Measurements from ENCODE around the gene CLDN4. TPM values are rescaled to one million over a fixed set of nuclear protein-coding genes. Genes with fewer than 3 reads are reported as not detected.

The CLDN4 gene
- total RNA-seq, 1 experiment from 2014 or later: 15.6 TPM

GRCh38 chr7:73881352-73882046 lies 50.7 kb downstream of the CLDN4 start:
- no peak overlapping the region for H4K91ac ChIP-seq (ENCODE audit: insufficient read length, low read depth, low read length)
- no peaks in the 10 kb centered on the region for H3K9me3 Mint-ChIP-seq

More at GRCh38 chr7:73881352-73882046, 50.7 kb downstream of the CLDN4 start:
- Histone ChIP-seq H3K79me1 (ENCODE audit: insufficient read depth, low read depth, low read length, poor library complexity, severe bottlenecking) (no peaks in the 10 kb centered on the region), H3K27ac (ENCODE audit: insufficient read length, low read depth, low read length) (no peak overlapping the region), H3K23ac (ENCODE audit: insufficient read length, low read depth, low read length) (no peak overlapping the region), H3K14ac (ENCODE audit: insufficient read depth, low read length) (no peak overlapping the region), H2BK5ac (ENCODE audit: insufficient read length, low read length) (no peak overlapping the region), H3K56ac (ENCODE audit: insufficient read length, low read depth, low read length) (no peak overlapping the region), H3K9ac (ENCODE audit: extremely low read depth, insufficient read length, low read length) (no peak overlapping the region), H3K4me1 (ENCODE audit: insufficient read depth, low read length) (no peaks in the 10 kb centered on the region), H2AK5ac (ENCODE audit: insufficient read length, low read length) (no peak overlapping the region), H3K4ac (ENCODE audit: low read depth, low read length) (no peak overlapping the region), H2BK12ac (ENCODE audit: insufficient read length, low read depth, low read length) (no peak overlapping the region), H3K79me2 (ENCODE audit: insufficient read depth, low read length) (no peaks in the 10 kb centered on the region), H3K23me2 (ENCODE audit: insufficient read length, low read depth, low read length, poor library complexity, severe bottlenecking) (no peaks in the 10 kb centered on the region), H4K8ac (replicated peaks; ENCODE audit: insufficient read length, low read depth, low read length) (no peak overlapping the region), H2BK120ac (ENCODE audit: low read depth, low read length, poor library complexity, severe bottlenecking) (no peak overlapping the region), H2BK20ac (ENCODE audit: low read depth, low read length, poor library complexity, severe bottlenecking) (no peak overlapping the region), H3K18ac (ENCODE audit: insufficient read length, low read depth, low read length) (no peak overlapping the region), H3K4me2 (ENCODE audit: insufficient read depth, insufficient read length, low read length) (no peak overlapping the region), H4K5ac (ENCODE audit: insufficient read length, low read depth, low read length) (no peak overlapping the region), H3T11ph (ENCODE audit: low read length) (no peak overlapping the region), H3K9me3 (ENCODE audit: control insufficient read depth, low read depth, low read length) (no peaks in the 10 kb centered on the region), H2AFZ (ENCODE audit: low read length) (no peak overlapping the region), H4K20me1 (ENCODE audit: control insufficient read depth, insufficient read depth, insufficient read length) (no peaks in the 10 kb centered on the region), H2BK15ac (ENCODE audit: low read depth, low read length) (no peak overlapping the region), H3K27me3 (ENCODE audit: insufficient read depth, low read length) (no peaks in the 10 kb centered on the region)
- peaks cover 4 to 13% of the 10 kb centered on the region in 2 experiments; a peak in 3 of 4 replicates for H3K4me1 Mint-ChIP-seq
- H3K27ac Mint-ChIP-seq: no peak overlapping the region
- no peaks in the 10 kb centered on the region for H3K36me3 Mint-ChIP-seq (ENCODE audit: insufficient read depth in 1 of 3, low read depth in 3 of 3)
- H3K4me3 Mint-ChIP-seq: no peak overlapping the region
- no peak for TF ChIP-seq CTCF (conservative IDR thresholded peaks at IDR 0.05)
- peaks cover 8% of the 10 kb centered on the region for H3K27me3 Mint-ChIP-seq (ENCODE audit: low read depth)
- no peak for DNase-seq
- no CpG with 5 or more reads among the region's 5 CpGs for WGBS (ENCODE audit: extremely low coverage, insufficient read length, low lambda C conversion rate)
